Naive thymus-derived CD4-positive, alpha-beta T cell (primary cell): Measurements from ENCODE around the gene C3orf18. TPM values are rescaled to one million over a fixed set of nuclear protein-coding genes. Genes with fewer than 3 reads are reported as not detected.

Source experiments
- ATAC-seq: fragments of 150-1000 bp; cut with Tn5 transposase; 2 replicates; pipeline ENCODE4 v1.10.0; 2021; ENCODE audit warnings: mild to moderate bottlenecking, moderate library complexity
- CTCF ChIA-PET: fragments of 350-600 bp; sonication (Branson Sonifier 250); formaldehyde crosslinking; loops from one replicate; lab custom pipeline; 2021; ENCODE audit warnings: antibody characterized with exemption; lab: Charles Lee
- POLR2A ChIA-PET: fragments of 350-600 bp; sonication (Branson Sonifier 250); formaldehyde crosslinking; loops from one replicate; lab custom pipeline; 2021; ENCODE audit warnings: antibody characterized with exemption, inconsistent platforms; lab: Charles Lee
- DNase-seq, 9 donors: peaks; one replicate each; pipeline versions ENCODE4 v3.0.0 to v3.0.0-alpha.2; 2020 to 2022; ENCODE audit warnings: mixed read lengths in 1 of 9
- H3K27ac ChIP-seq: one replicate; pipeline ENCODE4 v1.7.0; 2013; ENCODE audit warnings: mild to moderate bottlenecking, low read depth, low read length, moderate library complexity
- H3K27me3 ChIP-seq, 2 donors: one replicate each; pipeline ENCODE4 v1.7.0; 2013; ENCODE audit warnings: low read length in 2 of 2, mild to moderate bottlenecking in 2 of 2, moderate library complexity in 2 of 2; ENCODE audit not compliant: control insufficient read depth in 2 of 2, insufficient read depth in 2 of 2
- H3K36me3 ChIP-seq, 3 experiments: 1 replicate in 2 of 3; 2 replicates in 1 of 3; pipeline ENCODE4 v1.7.0; 2013; ENCODE audit warnings: low read length in 3 of 3, mild to moderate bottlenecking in 3 of 3, moderate library complexity in 1 of 3; ENCODE audit not compliant: insufficient read depth in 3 of 3, control insufficient read depth in 2 of 3
- H3K4me1 ChIP-seq, 2 donors: one replicate each; pipeline ENCODE4 v1.7.0; 2013; ENCODE audit warnings: low read length in 2 of 2, mild to moderate bottlenecking in 2 of 2, moderate library complexity in 1 of 2; ENCODE audit not compliant: control insufficient read depth in 2 of 2, insufficient read depth in 2 of 2
- H3K4me3 ChIP-seq: 2 replicates; pipeline ENCODE4 v1.7.0; 2013; ENCODE audit warnings: mild to moderate bottlenecking, low read length
- H3K9me3 ChIP-seq, 3 experiments: 1 replicate in 2 of 3; 2 replicates in 1 of 3; pipeline ENCODE4 v1.7.0; 2013; ENCODE audit warnings: low read length in 3 of 3; ENCODE audit not compliant: control insufficient read depth in 2 of 3
- H3K27ac Mint-ChIP-seq, 9 donors: one replicate each; pipeline ENCODE4 v1.8.0; 2020 to 2022; ENCODE audit warnings: mixed read lengths in 9 of 9, mild to moderate bottlenecking in 8 of 9, moderate library complexity in 5 of 9, inconsistent platforms in 2 of 9
- H3K27me3 Mint-ChIP-seq, 5 donors: one replicate each; pipeline ENCODE4 v1.8.0; 2021 to 2022; ENCODE audit warnings: mixed read lengths in 5 of 5, mild to moderate bottlenecking in 1 of 5
- H3K36me3 Mint-ChIP-seq, 5 donors: one replicate each; pipeline ENCODE4 v1.8.0; 2020 to 2022; ENCODE audit warnings: mixed read lengths in 5 of 5, mild to moderate bottlenecking in 3 of 5, inconsistent platforms in 1 of 5
- H3K4me1 Mint-ChIP-seq, 7 donors: one replicate each; pipeline ENCODE4 v1.8.0; 2020 to 2022; ENCODE audit warnings: mixed read lengths in 7 of 7, mild to moderate bottlenecking in 3 of 7, inconsistent platforms in 1 of 7
- H3K4me3 Mint-ChIP-seq, 10 donors: one replicate each; pipeline ENCODE4 v1.8.0; 2020 to 2022; ENCODE audit warnings: mild to moderate bottlenecking in 10 of 10, mixed read lengths in 10 of 10, moderate library complexity in 6 of 10, inconsistent platforms in 2 of 10
- H3K9me3 Mint-ChIP-seq, 11 donors: one replicate each; pipeline ENCODE4 v1.8.0; 2020 to 2022; ENCODE audit warnings: mixed read lengths in 11 of 11, mild to moderate bottlenecking in 4 of 11, inconsistent platforms in 1 of 11, moderate library complexity in 1 of 11
- intact Hi-C, 2 donors: fragments of 100-400 bp; cut with micrococcal nuclease; formaldehyde crosslinking; loops; one replicate each; pipeline ENCODE4 v1.15.1; 2023
- polyA plus RNA-seq, 2 donors: library from polyadenylated mRNA; unstranded; fragments of 300-500 nt; fragmentation: Illumina TruSeq; gene quantifications; one replicate each; pipeline ENCODE4 v1.2.3, GENCODE V29; 2021
- total RNA-seq, 6 experiments: library from RNA in 5 of 6; stranded (reverse) in 5 of 6; gene quantifications; 1 replicate in 5 of 6; 2 replicates in 1 of 6; pipeline ENCODE4 v1.2.3 and lab custom pipeline; 2021 to 2026

C3orf18 gene
- total and polyA plus RNA-seq, 7 experiments from 2014 or later = 11.1 to 67.5 (median 16.4) TPM

DNA sequence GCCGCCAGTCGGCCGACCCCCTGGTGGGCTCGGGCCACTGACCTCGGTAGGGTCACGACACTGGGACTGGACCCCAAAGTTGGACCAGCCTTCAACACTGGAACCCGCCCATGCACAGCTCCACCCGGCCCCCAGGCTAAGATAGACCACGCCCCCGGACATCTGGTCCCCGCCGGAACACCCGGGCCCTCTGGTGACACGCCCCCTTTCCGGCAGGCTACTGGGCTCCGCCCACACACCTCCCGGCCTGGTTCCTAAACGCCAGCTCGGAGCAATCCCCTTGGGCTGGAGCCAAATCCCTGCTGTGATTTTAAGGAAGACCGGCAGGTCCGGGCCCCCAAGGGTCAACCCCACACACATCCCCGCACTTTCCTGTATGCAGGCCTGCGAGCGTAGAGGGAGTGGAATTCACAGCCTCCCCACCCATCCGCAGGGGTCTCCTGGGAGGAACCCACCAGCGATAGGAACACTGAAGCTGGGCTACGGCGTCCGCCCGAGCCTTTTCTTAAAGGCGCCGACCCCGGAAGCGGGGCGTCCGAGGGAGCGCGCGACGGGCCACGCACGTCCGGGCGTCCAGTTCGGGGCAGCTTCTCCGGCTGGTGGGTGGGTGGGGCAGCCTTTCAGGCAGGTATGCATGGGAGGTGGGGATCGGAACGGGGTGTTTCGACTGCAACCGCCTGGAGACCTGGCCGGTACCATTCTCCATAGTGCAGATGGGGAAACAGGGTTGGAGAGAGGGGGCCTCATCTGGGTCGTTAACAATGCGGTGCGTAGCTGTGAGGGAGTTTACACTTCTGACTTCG, 1.6 kb upstream of the C3orf18 start, which contains the start of gene HEMK1:
Gene HEMK1 (plus strand): TSS at position 576 of the 803 bp plus-strand sequence. CDS start 1,583 bp downstream, outside the sequence.
- H3K27me3 ChIP-seq = no peaks in the 10 kb centered on the region
- ChIA-PET POLR2A (interaction anchor here (0.5 to 21.2 kb wide), 20 partner anchors 12 to 820 kb away, joined by 3 to 730 read pairs (median 4); partner anchors contain the start of genes CISH, CYB561D2, HYAL3 and MANF), CTCF (interaction anchor here (0.6 to 20.2 kb wide), 7 partner anchors 12 to 930 kb away, joined by 3 to 578 read pairs (median 9); partner anchors contain the start of genes CISH and MAPKAPK3)
- Mint-ChIP-seq H3K36me3 (peaks cover 0 to 31% (median 0%) of the 10 kb centered on the region in 5 donors), H3K9me3 (no peaks in the 10 kb centered on the region), H3K4me3 (peak within 1 kb of the TSS; percentile 86 to 99 (median 96)), H3K27me3 (no peaks in the 10 kb centered on the region), H3K4me1 (peaks cover 37 to 75% (median 71%) of the 10 kb centered on the region in 7 donors), H3K27ac (peak within 1 kb of the TSS; percentile 90 to 98 (median 93))
- ATAC-seq (peak; percentile 81), DNase-seq (peak; percentile 71 to 95 (median 90))
- intact Hi-C loops = loop anchor here (1.0 to 10.0 kb wide), 18 partner anchors 18 to 1488 kb away; partner anchors contain the start of genes HYAL3 (in 2 of the 2), NAA80 (in 2 of the 2), TMEM115 (in 2 of the 2) and APEH (in 1 of the 2)
- H3K27ac ChIP-seq = peak within 1 kb of the TSS; percentile 84
- H3K36me3 ChIP-seq = peaks cover 0 to 3% (median 0%) of the 10 kb centered on the region in 3 experiments
- H3K4me3 ChIP-seq = peak within 1 kb of the TSS; percentile 97
- no peaks in the 10 kb centered on the region for H3K9me3 ChIP-seq
- H3K4me1 ChIP-seq = peaks cover 49 to 57% of the 10 kb centered on the region in 2 donors

DNA sequence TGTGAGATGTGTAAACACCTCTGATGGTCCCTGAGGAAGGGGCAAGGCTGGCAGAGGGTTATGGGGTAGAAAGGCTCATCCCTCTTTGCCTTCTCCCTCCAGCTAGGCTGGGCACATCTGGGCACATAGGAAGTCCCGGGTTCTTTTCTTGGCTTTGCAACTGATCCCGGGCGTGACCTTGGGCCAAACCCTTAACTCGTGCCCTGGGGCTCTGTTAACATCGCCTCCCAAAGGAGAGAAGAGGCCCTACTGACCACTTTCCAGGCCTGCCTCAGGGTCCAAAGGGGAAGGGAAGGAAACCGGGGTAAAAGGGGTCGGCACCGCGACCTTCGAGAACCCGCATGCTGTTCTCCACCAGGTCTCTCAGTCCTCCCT, 549 bp downstream of the C3orf18 start:
- H3K36me3 ChIP-seq = no peaks in the 10 kb centered on the region
- no peaks in the 10 kb centered on the region for H3K27me3 ChIP-seq
- intact Hi-C loops = loop anchor here (1.0 to 10.0 kb wide), 10 partner anchors 64 to 935 kb away; partner anchors contain the start of genes GNAI2 (in 2 of the 2), APEH (in 1 of the 2), CACNA2D2 (in 1 of the 2) and DCAF1 (in 1 of the 2)
- H3K27ac ChIP-seq = peak overlapping the region; percentile 84
- peak overlapping the region; percentile 65 to 98 (median 87) for H3K4me3 Mint-ChIP-seq
- H3K36me3 Mint-ChIP-seq = peaks cover 0 to 31% (median 0%) of the 10 kb centered on the region in 5 donors
- ChIA-PET POLR2A (interaction anchor here (0.6 to 21.2 kb wide), 13 partner anchors 14 to 1090 kb away, joined by 3 to 730 read pairs (median 5); partner anchors contain the start of genes CISH, MANF, MAPKAPK3 and RASSF1), CTCF (interaction anchor here (1.0 to 20.2 kb wide), 5 partner anchors 10 to 86 kb away, joined by 3 to 578 read pairs (median 9); partner anchors contain the start of genes CISH and MAPKAPK3)
- H3K9me3 Mint-ChIP-seq = no peaks in the 10 kb centered on the region
- H3K9me3 ChIP-seq = no peaks in the 10 kb centered on the region
- ATAC-seq (no peak), DNase-seq (no peak)
- H3K4me3 ChIP-seq = peak overlapping the region; percentile 97
- H3K27me3 Mint-ChIP-seq = no peaks in the 10 kb centered on the region
- peaks cover 21 to 62% (median 49%) of the 10 kb centered on the region in 7 donors for H3K4me1 Mint-ChIP-seq
- peak overlapping the region in 8 of 9 donors; percentile 13 to 70 (median 60) for H3K27ac Mint-ChIP-seq
- peaks cover 27 to 35% of the 10 kb centered on the region in 2 donors for H3K4me1 ChIP-seq

DNA sequence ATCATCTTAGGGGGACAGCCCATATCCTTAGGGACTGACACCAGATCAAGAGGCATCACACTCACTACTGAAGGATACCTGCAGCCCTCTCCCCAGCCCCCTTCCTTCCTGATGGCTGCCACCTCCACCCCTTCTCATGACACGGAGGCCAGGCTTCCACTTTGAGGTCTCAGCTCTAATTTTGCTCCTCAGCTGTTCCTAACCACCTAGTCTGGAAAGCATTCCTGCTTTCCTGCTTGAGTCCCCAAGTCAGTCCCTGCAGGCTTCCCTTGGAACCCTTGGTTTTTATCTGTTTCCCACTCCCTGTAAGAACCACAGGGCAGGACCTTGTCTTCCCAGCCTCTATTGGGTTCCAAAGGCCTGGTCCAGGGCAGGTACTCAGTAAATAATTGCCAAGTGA, 3.2 kb downstream of the C3orf18 start:
- Mint-ChIP-seq H3K4me3 (peak overlapping the region in 2 of 10 donors; percentile 4 to 13), H3K36me3 (peaks cover 0 to 12% (median 0%) of the 10 kb centered on the region in 5 donors), H3K27me3 (no peaks in the 10 kb centered on the region), H3K4me1 (peaks cover 13 to 42% (median 23%) of the 10 kb centered on the region in 7 donors), H3K27ac (peak overlapping the region in 4 of 9 donors; percentile 9 to 64 (median 36)), H3K9me3 (no peaks in the 10 kb centered on the region)
- no peak for ATAC-seq
- H3K27ac ChIP-seq = no peak overlapping the region
- peaks cover 14 to 21% of the 10 kb centered on the region in 2 donors for H3K4me1 ChIP-seq
- H3K36me3 ChIP-seq = no peaks in the 10 kb centered on the region
- H3K4me3 ChIP-seq = no peak overlapping the region
- POLR2A ChIA-PET = interaction anchor here (21.2 kb wide), 1 partner anchor 44 kb away, joined by 730 read pairs; the partner anchor contains the start of genes CISH and MAPKAPK3
- no peaks in the 10 kb centered on the region for H3K27me3 ChIP-seq
- intact Hi-C loops = loop anchor here in 1 of 2 donors (10.0 kb wide), 2 partner anchors 370 to 890 kb away; partner anchors contain the start of genes APEH and GNAT1
- DNase-seq = no peak
- CTCF ChIA-PET = interaction anchor here (20.2 kb wide), 1 partner anchor 46 kb away, joined by 578 read pairs; the partner anchor contains the start of genes CISH and MAPKAPK3
- no peaks in the 10 kb centered on the region for H3K9me3 ChIP-seq

DNA sequence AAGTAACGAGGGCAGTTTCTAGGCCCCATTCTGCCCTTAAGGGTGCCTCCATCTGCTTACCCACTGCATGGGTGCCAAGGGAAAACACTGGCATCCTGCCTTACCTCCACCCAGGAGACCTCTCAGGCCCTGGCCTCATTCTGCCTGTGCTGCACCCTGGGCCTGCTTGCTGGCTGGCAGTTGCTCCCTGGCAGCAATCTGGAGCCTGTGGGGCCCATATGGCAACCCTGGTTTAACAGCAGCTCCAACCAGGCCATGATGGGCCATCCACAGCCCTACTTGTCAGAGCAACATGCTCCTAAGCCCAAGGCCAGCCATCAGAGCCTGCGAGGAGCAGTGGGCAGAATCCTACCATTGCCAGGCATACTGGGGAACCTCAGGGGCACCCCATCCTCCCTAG, 3.7 kb downstream of the C3orf18 start:
- H3K27me3 ChIP-seq = no peaks in the 10 kb centered on the region
- H3K4me1 ChIP-seq = peaks cover 14 to 21% of the 10 kb centered on the region in 2 donors
- H3K27ac ChIP-seq = no peak overlapping the region
- Mint-ChIP-seq H3K27ac (peak overlapping the region in 1 of 9 donors; percentile 9), H3K4me3 (no peak overlapping the region), H3K27me3 (no peaks in the 10 kb centered on the region), H3K36me3 (peaks cover 0 to 11% (median 0%) of the 10 kb centered on the region in 5 donors), H3K9me3 (no peaks in the 10 kb centered on the region), H3K4me1 (peaks cover 13 to 42% (median 23%) of the 10 kb centered on the region in 7 donors)
- no peak overlapping the region for H3K4me3 ChIP-seq
- intact Hi-C loops = loop anchor here in 1 of 2 donors (10.0 kb wide), 2 partner anchors 369 to 889 kb away; partner anchors contain the start of genes APEH and GNAT1
- ChIA-PET POLR2A (interaction anchor here (0.6 to 21.2 kb wide), 2 partner anchors 45 to 229 kb away, joined by 3 to 730 read pairs; partner anchors contain the start of genes CISH and MAPKAPK3), CTCF (interaction anchor here (0.7 kb wide), 1 partner anchor 9 kb away, joined by 3 read pairs; no protein-coding TSS in a partner anchor)
- ATAC-seq (no peak), DNase-seq (no peak)
- H3K9me3 ChIP-seq = no peaks in the 10 kb centered on the region
- H3K36me3 ChIP-seq = no peaks in the 10 kb centered on the region

DNA sequence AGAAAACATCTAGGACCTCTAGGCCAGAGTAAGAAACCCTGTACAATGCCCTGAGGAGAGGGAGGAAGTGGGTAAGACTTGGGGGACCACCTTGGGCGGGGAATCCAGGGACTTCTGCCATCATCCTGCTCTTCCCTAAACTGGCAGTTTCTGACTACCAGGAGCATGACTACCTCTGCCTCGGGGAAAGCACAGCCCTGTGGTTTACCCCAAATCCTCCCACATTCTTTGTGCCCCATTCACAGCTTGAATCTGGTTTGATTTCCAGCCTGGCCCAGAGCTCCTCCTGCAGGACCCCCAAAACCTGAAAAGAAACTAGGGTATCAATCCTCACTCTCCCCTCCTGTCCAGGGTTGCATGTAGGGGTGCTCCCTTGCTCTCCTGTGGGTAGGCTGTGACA, 4.7 kb downstream of the C3orf18 start:
- peak overlapping the region in 1 of 9 donors; percentile 66 for H3K27ac Mint-ChIP-seq
- H3K4me3 Mint-ChIP-seq = no peak overlapping the region
- H3K27me3 ChIP-seq = no peaks in the 10 kb centered on the region
- H3K36me3 Mint-ChIP-seq = peaks cover 0 to 15% (median 0%) of the 10 kb centered on the region in 5 donors
- no peaks in the 10 kb centered on the region for H3K27me3 Mint-ChIP-seq
- no peak overlapping the region for H3K4me3 ChIP-seq
- no peak overlapping the region for H3K27ac ChIP-seq
- peaks cover 13 to 38% (median 20%) of the 10 kb centered on the region in 7 donors for H3K4me1 Mint-ChIP-seq
- no peaks in the 10 kb centered on the region for H3K9me3 Mint-ChIP-seq
- no peak for DNase-seq
- intact Hi-C loops = loop anchor here in 1 of 2 donors (10.0 kb wide), 2 partner anchors 368 to 888 kb away; partner anchors contain the start of genes APEH and GNAT1
- ChIA-PET CTCF (interaction anchor here (2.1 kb wide), 1 partner anchor 51 kb away, joined by 4 read pairs; no protein-coding TSS in a partner anchor), POLR2A (interaction anchor here (21.2 kb wide), 1 partner anchor 46 kb away, joined by 730 read pairs; the partner anchor contains the start of genes CISH and MAPKAPK3)
- ATAC-seq = no peak
- no peaks in the 10 kb centered on the region for H3K9me3 ChIP-seq
- peaks cover 8 to 15% of the 10 kb centered on the region in 2 donors for H3K4me1 ChIP-seq
- H3K36me3 ChIP-seq = no peaks in the 10 kb centered on the region
